Body of pancreas (tissue), 4 donors: ENCODE results near the gene EHD3.

Experiments used
- CTCF ChIP-seq, 7 experiments: fragments of 450-650 bp in 4 of 7; fragments of 200-600 bp in 3 of 7; sonication (generic) in 3 of 7; IDR thresholded peaks; one replicate each; pipeline ENCODE4 v1.5.1; 2016 to 2019; ENCODE audit warnings: antibody characterized with exemption in 7 of 7
- POLR2A ChIP-seq, 3 donors: fragments of 450-650 bp; IDR thresholded peaks; one replicate each; pipeline ENCODE4 v1.6.1; 2016; ENCODE audit warnings: antibody characterized with exemption in 3 of 3, mild to moderate bottlenecking in 2 of 3

- no peak for TF ChIP-seq CTCF (IDR thresholded peaks at IDR 0.05)
- TF ChIP-seq POLR2A (IDR thresholded peaks at IDR 0.05): no peak
Measured at GRCh38 chr2:31294196-31294595, 60.2 kb downstream of the EHD3 start.
